ENCODE measurements around the gene PRMT1. TPM values are rescaled to one million over a fixed set of nuclear protein-coding genes. Genes with fewer than 3 reads are reported as not detected.

PRMT1 gene
- total RNA-seq, 3 donors from 2014 or later (not counting 1 experiment from before 2014, with no cell fraction given) = 77.0 to 92.5 (median 78.2) TPM

- peaks cover 39% of the 10 kb centered on the region for H3K4me1 ChIP-seq (ENCODE audit: control insufficient read depth, insufficient read depth, low read length)
- intact Hi-C loops (cut with micrococcal nuclease) = loop anchor here (1.0 to 5.0 kb wide), 8 partner anchors 15 to 454 kb away; partner anchors contain the start of genes BCL2L12, IRF3, PNKP and PRR12
Observed at GRCh38 chr19:49679771-49680413, 2.8 kb downstream of the PRMT1 start.

GRCh38 chr19:49680421-49681351 is 3.6 kb downstream of the PRMT1 start:
- no peak overlapping the region for H3K4me3 ChIP-seq (ENCODE audit: low read length)
- Mint-ChIP-seq H3K4me3 (peak overlapping the region; percentile 37), H3K4me1 (peaks cover 25 to 46% of the 10 kb centered on the region in 2 donors), H3K27ac (peak overlapping the region; percentile 98 to 99), H3K27me3 (ENCODE audit: low read depth in 2 of 2) (no peaks in the 10 kb centered on the region), H3K9me3 (no peaks in the 10 kb centered on the region), H3K36me3 (no peaks in the 10 kb centered on the region)
- peak overlapping the region; percentile 47 for H3K27ac ChIP-seq (ENCODE audit: low read length)
- TF ChIP-seq, protein P1, sequence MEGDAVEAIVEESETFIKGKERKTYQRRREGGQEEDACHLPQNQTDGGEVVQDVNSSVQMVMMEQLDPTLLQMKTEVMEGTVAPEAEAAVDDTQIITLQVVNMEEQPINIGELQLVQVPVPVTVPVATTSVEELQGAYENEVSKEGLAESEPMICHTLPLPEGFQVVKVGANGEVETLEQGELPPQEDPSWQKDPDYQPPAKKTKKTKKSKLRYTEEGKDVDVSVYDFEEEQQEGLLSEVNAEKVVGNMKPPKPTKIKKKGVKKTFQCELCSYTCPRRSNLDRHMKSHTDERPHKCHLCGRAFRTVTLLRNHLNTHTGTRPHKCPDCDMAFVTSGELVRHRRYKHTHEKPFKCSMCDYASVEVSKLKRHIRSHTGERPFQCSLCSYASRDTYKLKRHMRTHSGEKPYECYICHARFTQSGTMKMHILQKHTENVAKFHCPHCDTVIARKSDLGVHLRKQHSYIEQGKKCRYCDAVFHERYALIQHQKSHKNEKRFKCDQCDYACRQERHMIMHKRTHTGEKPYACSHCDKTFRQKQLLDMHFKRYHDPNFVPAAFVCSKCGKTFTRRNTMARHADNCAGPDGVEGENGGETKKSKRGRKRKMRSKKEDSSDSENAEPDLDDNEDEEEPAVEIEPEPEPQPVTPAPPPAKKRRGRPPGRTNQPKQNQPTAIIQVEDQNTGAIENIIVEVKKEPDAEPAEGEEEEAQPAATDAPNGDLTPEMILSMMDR (IDR thresholded peaks at IDR 0.05) = peak; percentile 99
- WGBS (ENCODE audit: insufficient coverage) = 37% methylated on average over 40 of the region's 40 CpGs
- DNase-seq = peak; percentile 96 to 97
- H3K9me3 ChIP-seq (ENCODE audit: control insufficient read depth, insufficient read depth, low read length) = no peaks in the 10 kb centered on the region
- peaks cover 35% of the 10 kb centered on the region for H3K36me3 ChIP-seq (ENCODE audit: control insufficient read depth, insufficient read depth, low read length)
- intact Hi-C loops (cut with micrococcal nuclease) = loop anchor here (1.0 to 2.0 kb wide), 5 partner anchors 16 to 454 kb away; partner anchors contain the start of genes BCL2L12 and IRF3
- H3K27me3 ChIP-seq (ENCODE audit: control insufficient read depth, insufficient read depth, low read length) = no peaks in the 10 kb centered on the region
- H3K4me1 ChIP-seq (ENCODE audit: control insufficient read depth, insufficient read depth, low read length) = peaks cover 35% of the 10 kb centered on the region
- peak; percentile 17 to 55 (median 19) for ATAC-seq

More at GRCh38 chr19:49679771-49680413, 2.8 kb downstream of the PRMT1 start:
- peaks cover 27% of the 10 kb centered on the region for H3K36me3 ChIP-seq (ENCODE audit: control insufficient read depth, insufficient read depth, low read length)
- H3K27ac ChIP-seq (ENCODE audit: low read length) = peak overlapping the region; percentile 47
- Mint-ChIP-seq H3K36me3 (no peaks in the 10 kb centered on the region), H3K9me3 (no peaks in the 10 kb centered on the region), H3K27ac (peak overlapping the region; percentile 98 to 99), H3K27me3 (ENCODE audit: low read depth in 2 of 2) (no peaks in the 10 kb centered on the region), H3K4me3 (no peak overlapping the region), H3K4me1 (peaks cover 25 to 43% of the 10 kb centered on the region in 2 donors)
- no peak for ATAC-seq
- H3K9me3 ChIP-seq (ENCODE audit: control insufficient read depth, insufficient read depth, low read length) = no peaks in the 10 kb centered on the region
- no peaks in the 10 kb centered on the region for H3K27me3 ChIP-seq (ENCODE audit: control insufficient read depth, insufficient read depth, low read length)
- no peak for DNase-seq
- TF ChIP-seq, protein P1 (IDR thresholded peaks at IDR 0.05) = no peak
- H3K4me3 ChIP-seq (ENCODE audit: low read length) = no peak overlapping the region
- WGBS (ENCODE audit: insufficient coverage) = 78% methylated on average over 8 of the region's 10 CpGs

GRCh38 chr19:49681830-49682229 is 4.8 kb downstream of the PRMT1 start:
- peaks cover 28% of the 10 kb centered on the region for H3K4me1 ChIP-seq (ENCODE audit: control insufficient read depth, insufficient read depth, low read length)
- H3K36me3 Mint-ChIP-seq = no peaks in the 10 kb centered on the region
- H3K27ac Mint-ChIP-seq = no peak overlapping the region
- no peaks in the 10 kb centered on the region for H3K27me3 Mint-ChIP-seq (ENCODE audit: low read depth in 2 of 2)
- H3K27me3 ChIP-seq (ENCODE audit: control insufficient read depth, insufficient read depth, low read length) = no peaks in the 10 kb centered on the region
- DNase-seq = peak in 1 of 2 donors; percentile 6
- H3K4me1 Mint-ChIP-seq = peaks cover 14 to 38% of the 10 kb centered on the region in 2 donors
- no peaks in the 10 kb centered on the region for H3K9me3 Mint-ChIP-seq
- H3K4me3 ChIP-seq (ENCODE audit: low read length) = no peak overlapping the region
- ATAC-seq = no peak
- H3K4me3 Mint-ChIP-seq = no peak overlapping the region
- 96% methylated on average over 19 of the region's 19 CpGs for WGBS (ENCODE audit: insufficient coverage)
- H3K9me3 ChIP-seq (ENCODE audit: control insufficient read depth, insufficient read depth, low read length) = no peaks in the 10 kb centered on the region
- H3K36me3 ChIP-seq (ENCODE audit: control insufficient read depth, insufficient read depth, low read length) = peaks cover 41% of the 10 kb centered on the region
- TF ChIP-seq, protein P1 (IDR thresholded peaks at IDR 0.05) = no peak
- intact Hi-C loops (cut with micrococcal nuclease) = loop anchor here (2.0 kb wide), 2 partner anchors 17 to 113 kb away; partner anchors contain the start of genes BCL2L12 and IRF3
- H3K27ac ChIP-seq (ENCODE audit: low read length) = no peak overlapping the region
